GM23248 (cell line): ENCODE results near the gene RWDD4.

Experiments
- EZH2 ChIP-seq: fragments of 200-600 bp; sonication (generic); IDR thresholded peaks from 2 replicates; pipeline ENCODE4 v1.6.1; 2018; ENCODE audit warnings: antibody characterized with exemption, mild to moderate bottlenecking; ENCODE audit not compliant: insufficient read depth, poor library complexity, severe bottlenecking
- EZH2phosphoT487 ChIP-seq: fragments of 200-600 bp; sonication (generic); IDR thresholded peaks from 2 replicates; pipeline ENCODE4 v1.6.1; 2018; ENCODE audit warnings: antibody characterized with exemption, moderate library complexity, mild to moderate bottlenecking, low read depth; ENCODE audit not compliant: insufficient read depth

- TF ChIP-seq EZH2phosphoT487 (no peak), EZH2 (no peak)
Measured at GRCh38 chr4:183631577-183632198, 27.3 kb downstream of the RWDD4 start.
